Measurements from ENCODE around the gene RAB27B. TPM values are rescaled to one million over a fixed set of nuclear protein-coding genes. Genes with fewer than 3 reads are reported as not detected.

RAB27B gene
- total RNA-seq, 1 donor from 2014 or later: 5.0 TPM

DNA sequence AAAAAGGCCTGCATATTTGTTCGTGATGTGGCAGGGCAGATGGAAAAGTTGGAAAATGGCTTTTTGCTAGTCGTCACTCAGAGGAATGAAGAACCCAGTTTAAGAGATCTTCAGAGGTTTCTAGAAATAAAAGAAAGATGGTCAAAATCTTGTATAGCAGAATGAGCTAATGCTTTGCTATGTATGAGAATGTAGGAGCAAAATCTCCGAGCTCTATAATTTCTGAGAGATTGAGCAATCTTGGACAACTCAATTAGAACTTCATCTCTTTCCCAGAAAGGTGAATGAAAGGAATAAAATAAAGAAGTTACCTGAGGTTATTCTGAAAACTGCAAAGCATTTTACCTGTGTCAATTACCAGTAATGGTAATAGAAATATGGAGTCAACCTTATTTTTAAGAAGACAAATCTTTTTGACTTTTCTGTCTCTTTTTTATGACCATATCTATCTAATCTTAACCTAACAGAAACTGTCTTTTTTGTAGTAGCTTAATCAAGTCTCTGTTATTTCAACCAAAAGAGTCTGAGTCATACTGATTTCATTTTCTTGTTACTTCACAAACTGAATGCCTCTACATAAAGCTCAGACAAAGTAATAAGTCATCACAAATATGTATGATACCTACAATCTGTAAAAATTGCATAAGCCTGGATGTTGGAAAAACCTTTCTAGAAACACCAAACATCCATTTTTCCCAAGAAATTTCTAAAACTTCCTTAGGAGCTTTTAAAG, 98.5 kb downstream of the RAB27B start:
- peaks cover 3% of the 10 kb centered on the region for H3K27me3 Mint-ChIP-seq (ENCODE audit: insufficient read depth, low read depth)
- H3K9ac ChIP-seq: no peak overlapping the region
- no peaks in the 10 kb centered on the region for H3K9me3 Mint-ChIP-seq
- no peaks in the 10 kb centered on the region for H3K27me3 ChIP-seq
- H3K27ac Mint-ChIP-seq: no peak overlapping the region
- DNase-seq (ENCODE audit: low spot score): no peak
- no peaks in the 10 kb centered on the region for H3F3A ChIP-seq (ENCODE audit: low read depth)
- H3K4me1 Mint-ChIP-seq: no peaks in the 10 kb centered on the region
- H3K27ac ChIP-seq: no peak overlapping the region
- H3K79me2 ChIP-seq (ENCODE audit: low read depth): no peaks in the 10 kb centered on the region
- H3K36me3 ChIP-seq: no peaks in the 10 kb centered on the region
- H3K4me3 Mint-ChIP-seq: no peak overlapping the region
- no peaks in the 10 kb centered on the region for H4K20me1 ChIP-seq (ENCODE audit: low read depth)
- H3K4me3 ChIP-seq: no peak overlapping the region
- H2AFZ ChIP-seq (replicated peaks): no peak overlapping the region
- no peaks in the 10 kb centered on the region for H3K9me3 ChIP-seq (ENCODE audit: low read depth)
- H3K36me3 Mint-ChIP-seq: no peaks in the 10 kb centered on the region
- H3K4me1 ChIP-seq: no peaks in the 10 kb centered on the region
- no peak overlapping the region for H3K4me2 ChIP-seq
- TF ChIP-seq EZH2phosphoT487 (IDR thresholded peaks at IDR 0.05): no peak
- TF ChIP-seq, protein P1, sequence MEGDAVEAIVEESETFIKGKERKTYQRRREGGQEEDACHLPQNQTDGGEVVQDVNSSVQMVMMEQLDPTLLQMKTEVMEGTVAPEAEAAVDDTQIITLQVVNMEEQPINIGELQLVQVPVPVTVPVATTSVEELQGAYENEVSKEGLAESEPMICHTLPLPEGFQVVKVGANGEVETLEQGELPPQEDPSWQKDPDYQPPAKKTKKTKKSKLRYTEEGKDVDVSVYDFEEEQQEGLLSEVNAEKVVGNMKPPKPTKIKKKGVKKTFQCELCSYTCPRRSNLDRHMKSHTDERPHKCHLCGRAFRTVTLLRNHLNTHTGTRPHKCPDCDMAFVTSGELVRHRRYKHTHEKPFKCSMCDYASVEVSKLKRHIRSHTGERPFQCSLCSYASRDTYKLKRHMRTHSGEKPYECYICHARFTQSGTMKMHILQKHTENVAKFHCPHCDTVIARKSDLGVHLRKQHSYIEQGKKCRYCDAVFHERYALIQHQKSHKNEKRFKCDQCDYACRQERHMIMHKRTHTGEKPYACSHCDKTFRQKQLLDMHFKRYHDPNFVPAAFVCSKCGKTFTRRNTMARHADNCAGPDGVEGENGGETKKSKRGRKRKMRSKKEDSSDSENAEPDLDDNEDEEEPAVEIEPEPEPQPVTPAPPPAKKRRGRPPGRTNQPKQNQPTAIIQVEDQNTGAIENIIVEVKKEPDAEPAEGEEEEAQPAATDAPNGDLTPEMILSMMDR (IDR thresholded peaks at IDR 0.05): no peak

DNA sequence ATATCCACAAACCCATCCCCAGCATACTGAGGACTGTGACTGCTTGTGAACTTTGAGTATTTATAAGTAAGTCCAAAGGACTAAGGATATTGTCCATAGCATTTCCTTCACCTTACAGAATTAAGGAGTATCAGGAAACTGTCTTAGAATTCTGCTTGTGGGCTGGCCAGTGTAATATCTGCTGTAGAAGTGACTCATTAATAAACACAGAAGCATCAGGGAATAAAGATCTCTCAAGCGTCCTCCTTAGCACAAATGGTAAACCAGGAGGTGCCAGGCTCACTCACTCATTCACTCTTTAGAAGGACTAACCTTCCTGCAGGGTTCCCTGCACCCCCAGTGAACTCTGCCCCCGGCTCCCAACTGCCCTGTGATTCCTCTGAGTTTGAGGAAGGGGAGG, 100.0 kb downstream of the RAB27B start:
- H3K27ac Mint-ChIP-seq: no peak overlapping the region
- H3K4me3 Mint-ChIP-seq: no peak overlapping the region
- Histone ChIP-seq H3K4me1 (no peaks in the 10 kb centered on the region), H2AFZ (replicated peaks) (no peak overlapping the region), H3K4me2 (no peak overlapping the region), H3K4me3 (no peak overlapping the region), H3K36me3 (no peaks in the 10 kb centered on the region), H3K79me2 (ENCODE audit: low read depth) (no peaks in the 10 kb centered on the region), H3K9me3 (ENCODE audit: low read depth) (no peaks in the 10 kb centered on the region), H3K27me3 (no peaks in the 10 kb centered on the region), H3F3A (ENCODE audit: low read depth) (no peaks in the 10 kb centered on the region), H4K20me1 (ENCODE audit: low read depth) (no peaks in the 10 kb centered on the region), H3K27ac (no peak overlapping the region), H3K9ac (no peak overlapping the region)
- no peaks in the 10 kb centered on the region for H3K9me3 Mint-ChIP-seq
- DNase-seq (ENCODE audit: low spot score): no peak
- H3K27me3 Mint-ChIP-seq (ENCODE audit: insufficient read depth, low read depth): peaks cover 5% of the 10 kb centered on the region
- no peaks in the 10 kb centered on the region for H3K36me3 Mint-ChIP-seq
- TF ChIP-seq, protein P1 (IDR thresholded peaks at IDR 0.05): no peak
- no peak for TF ChIP-seq EZH2phosphoT487 (IDR thresholded peaks at IDR 0.05)
- no peak for TF ChIP-seq EZH2 (IDR thresholded peaks at IDR 0.05)
- H3K4me1 Mint-ChIP-seq: no peaks in the 10 kb centered on the region

DNA sequence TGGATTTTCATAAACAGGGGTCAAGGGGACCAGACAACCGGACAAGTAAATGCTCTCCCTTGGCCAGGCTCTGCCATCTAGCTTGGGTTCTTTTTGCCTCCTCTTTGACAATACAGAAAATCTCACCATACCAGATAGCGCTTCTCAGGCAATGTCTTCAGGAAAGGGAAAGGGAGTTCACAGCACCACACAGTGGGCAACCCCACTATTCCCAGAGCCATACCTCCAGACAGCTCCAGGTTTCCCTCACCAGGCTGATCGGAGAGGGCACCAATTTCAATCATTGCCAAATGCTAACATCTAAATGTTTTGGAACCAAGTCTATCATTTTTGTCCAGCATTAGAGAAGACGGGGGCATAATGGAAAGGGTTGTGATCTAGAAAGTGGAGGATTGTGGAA, 102.9 kb downstream of the RAB27B start:
- H4K20me1 ChIP-seq (ENCODE audit: low read depth): no peaks in the 10 kb centered on the region
- TF ChIP-seq EZH2 (IDR thresholded peaks at IDR 0.05) (no peak), EZH2phosphoT487 (IDR thresholded peaks at IDR 0.05) (no peak)
- TF ChIP-seq, protein P1 (IDR thresholded peaks at IDR 0.05): no peak
- H3K27ac Mint-ChIP-seq: no peak overlapping the region
- H3K9ac ChIP-seq: no peak overlapping the region
- no peaks in the 10 kb centered on the region for H3K9me3 ChIP-seq (ENCODE audit: low read depth)
- H3K79me2 ChIP-seq (ENCODE audit: low read depth): no peaks in the 10 kb centered on the region
- H3F3A ChIP-seq (ENCODE audit: low read depth): no peaks in the 10 kb centered on the region
- no peak for DNase-seq (ENCODE audit: low spot score)
- no peaks in the 10 kb centered on the region for H3K36me3 Mint-ChIP-seq
- H3K4me2 ChIP-seq: no peak overlapping the region
- no peak overlapping the region for H3K4me3 ChIP-seq
- H3K27me3 ChIP-seq: no peaks in the 10 kb centered on the region
- H3K4me3 Mint-ChIP-seq: no peak overlapping the region
- H3K4me1 ChIP-seq: no peaks in the 10 kb centered on the region
- no peaks in the 10 kb centered on the region for H3K9me3 Mint-ChIP-seq
- no peaks in the 10 kb centered on the region for H3K4me1 Mint-ChIP-seq
- no peaks in the 10 kb centered on the region for H3K36me3 ChIP-seq
- H3K27me3 Mint-ChIP-seq (ENCODE audit: insufficient read depth, low read depth): peaks cover 5% of the 10 kb centered on the region
- no peak overlapping the region for H3K27ac ChIP-seq
- no peak overlapping the region for H2AFZ ChIP-seq (replicated peaks)
